Vagina (tissue), 2 donors: Measurements from ENCODE around the gene EPHB6.

Experiments
- CTCF ChIP-seq, 3 experiments: fragments of 450-650 bp in 2 of 3; fragments of 200-600 bp in 1 of 3; sonication (generic) in 1 of 3; IDR thresholded peaks; one replicate each; pipeline ENCODE4 v1.5.1; 2017 to 2019; ENCODE audit warnings: antibody characterized with exemption in 3 of 3, mild to moderate bottlenecking in 2 of 3, moderate library complexity in 2 of 3
- POLR2A ChIP-seq, 2 donors: fragments of 450-650 bp; IDR thresholded peaks; one replicate each; pipeline ENCODE4 v1.6.1; 2017; ENCODE audit warnings: antibody characterized with exemption in 2 of 2, mild to moderate bottlenecking in 2 of 2, moderate library complexity in 2 of 2
- POLR2AphosphoS5 ChIP-seq, 2 donors: sonication (generic); formaldehyde crosslinking; IDR thresholded peaks; one replicate each; pipeline ENCODE4 v1.9.0; 2017; ENCODE audit warnings: antibody characterized with exemption in 2 of 2, mild to moderate bottlenecking in 2 of 2, low read depth in 1 of 2; ENCODE audit not compliant: insufficient read depth in 1 of 2

- TF ChIP-seq POLR2AphosphoS5 (IDR thresholded peaks at IDR 0.05; ENCODE audit: insufficient read depth in 1 of 2, low read depth in 1 of 2), result no peak
- no peak for TF ChIP-seq CTCF (IDR thresholded peaks at IDR 0.05)
- TF ChIP-seq POLR2A (IDR thresholded peaks at IDR 0.05), result no peak
Observed at GRCh38 chr7:142864980-142865747, 10.3 kb downstream of the EPHB6 start.
